Islet precursor cell (in vitro differentiated cells): ENCODE measurements around the gene PMM1.
"Not testable (repeated sequence)": the region's sequence is repeated elsewhere in the genome, so short reads cannot be mapped to it uniquely, and the experiment has no call there.

ENCODE experiments used
- DNase-seq: peaks from one replicate; pipeline ENCODE4 v3.0.0-alpha.2; 2018

PMM1 gene

GRCh38 chr22:41589391-41590241 lies at the start of gene PMM1:
Gene PMM1 (minus strand): TSS chr22:41589840. CDS start chr22:41589805, 35 bp downstream.
- peak; percentile 100 for DNase-seq

- no peak for DNase-seq
These were observed 49.1 kb upstream of the PMM1 start for GRCh38 chr22:41638748-41639147.

GRCh38 chr22:41638124-41638523 lies 48.5 kb upstream of the PMM1 start:
- no peak for DNase-seq

- not testable (repeated sequence) for DNase-seq
These were observed 48.0 kb upstream of the PMM1 start for GRCh38 chr22:41637623-41638022.

GRCh38 chr22:41636467-41636866 lies 46.8 kb upstream of the PMM1 start:
- no peak for DNase-seq

- not testable (repeated sequence) for DNase-seq
These were observed 45.0 kb upstream of the PMM1 start for GRCh38 chr22:41634610-41635009.

GRCh38 chr22:41631615-41632014 lies 42.0 kb upstream of the PMM1 start:
- not testable (repeated sequence) for DNase-seq

- DNase-seq, result not testable (repeated sequence)
These were observed 41.5 kb upstream of the PMM1 start for GRCh38 chr22:41631115-41631514.

- DNase-seq, result no peak
These were observed 35.9 kb upstream of the PMM1 start for GRCh38 chr22:41625577-41625976.

- no peak for DNase-seq
These were observed 32.2 kb upstream of the PMM1 start for GRCh38 chr22:41621911-41622179.

GRCh38 chr22:41621099-41621910 lies 31.7 kb upstream of the PMM1 start, which contains the start of gene XRCC6:
Gene XRCC6 (plus strand): TSS chr22:41621295. CDS start chr22:41622005, 710 bp downstream.
- DNase-seq, result peak; percentile 100

GRCh38 chr22:41620589-41621098 lies 31.0 kb upstream of the PMM1 start, which contains the start of gene DESI1:
Gene DESI1 (minus strand): TSS chr22:41621043. CDS start chr22:41620839, 204 bp downstream.
- DNase-seq, result no peak

GRCh38 chr22:41619979-41620588 lies 30.4 kb upstream of the PMM1 start:
- DNase-seq, result peak; percentile 80

- no peak for DNase-seq
These were observed 23.8 kb upstream of the PMM1 start for GRCh38 chr22:41613456-41613855.

- DNase-seq, result no peak
These were observed 23.1 kb upstream of the PMM1 start for GRCh38 chr22:41612603-41613306.

- no peak for DNase-seq
These were observed 18.7 kb upstream of the PMM1 start for GRCh38 chr22:41608386-41608785.

GRCh38 chr22:41603873-41604332 lies 14.3 kb upstream of the PMM1 start:
- DNase-seq, result no peak

- no peak for DNase-seq
These were observed 11.3 kb upstream of the PMM1 start for GRCh38 chr22:41600976-41601375.

- DNase-seq, result no peak
These were observed 9.4 kb upstream of the PMM1 start for GRCh38 chr22:41598891-41599635.

GRCh38 chr22:41598081-41598480 lies 8.4 kb upstream of the PMM1 start:
- no peak for DNase-seq

- DNase-seq, result no peak
These were observed 8.0 kb upstream of the PMM1 start for GRCh38 chr22:41597635-41597953.
